ENCODE results near the gene RAB7B. TPM values are rescaled to one million over a fixed set of nuclear protein-coding genes. Genes with fewer than 3 reads are reported as not detected.
A peak's percentile ranks its signal among the peaks of the same experiment; 100 is the strongest.

Gene RAB7B
- total and polyA plus RNA-seq, 9 donors, result 0.12 to 11.5 (median 3.6) TPM

DNA sequence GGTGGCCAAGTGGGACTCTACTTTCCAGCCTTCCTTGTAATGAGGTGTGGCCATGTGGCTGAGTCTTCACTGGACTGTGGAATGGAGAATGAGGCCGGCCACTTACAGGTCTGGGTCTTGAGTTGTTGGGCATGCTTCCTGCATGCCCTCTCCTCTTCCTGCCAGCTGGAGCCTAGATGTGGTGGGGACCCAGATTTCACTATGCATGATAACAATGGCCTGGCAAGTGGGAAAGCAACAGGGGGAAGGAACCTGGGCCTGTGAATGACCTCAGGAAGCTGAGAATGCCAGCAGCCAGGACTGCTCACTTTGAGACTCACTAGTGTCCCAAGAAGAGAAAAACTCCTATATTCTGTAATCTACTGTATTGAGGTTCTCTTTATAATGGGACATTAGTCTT is 51.4 kb downstream of the RAB7B start:
- no peaks in the 10 kb centered on the region for H3K27me3 ChIP-seq
- no peak overlapping the region for H3K4me3 ChIP-seq
- DNase-seq, result no peak
- H3K4me1 ChIP-seq (ENCODE audit: insufficient read depth), result no peaks in the 10 kb centered on the region
- intact Hi-C loops (cut with DNase I), result no loop called here
- no peak overlapping the region for H3K27ac ChIP-seq
- TF ChIP-seq POLR2A (IDR thresholded peaks at IDR 0.05) (no peak), EP300 (IDR thresholded peaks at IDR 0.05) (no peak)
- TF ChIP-seq, protein P1, sequence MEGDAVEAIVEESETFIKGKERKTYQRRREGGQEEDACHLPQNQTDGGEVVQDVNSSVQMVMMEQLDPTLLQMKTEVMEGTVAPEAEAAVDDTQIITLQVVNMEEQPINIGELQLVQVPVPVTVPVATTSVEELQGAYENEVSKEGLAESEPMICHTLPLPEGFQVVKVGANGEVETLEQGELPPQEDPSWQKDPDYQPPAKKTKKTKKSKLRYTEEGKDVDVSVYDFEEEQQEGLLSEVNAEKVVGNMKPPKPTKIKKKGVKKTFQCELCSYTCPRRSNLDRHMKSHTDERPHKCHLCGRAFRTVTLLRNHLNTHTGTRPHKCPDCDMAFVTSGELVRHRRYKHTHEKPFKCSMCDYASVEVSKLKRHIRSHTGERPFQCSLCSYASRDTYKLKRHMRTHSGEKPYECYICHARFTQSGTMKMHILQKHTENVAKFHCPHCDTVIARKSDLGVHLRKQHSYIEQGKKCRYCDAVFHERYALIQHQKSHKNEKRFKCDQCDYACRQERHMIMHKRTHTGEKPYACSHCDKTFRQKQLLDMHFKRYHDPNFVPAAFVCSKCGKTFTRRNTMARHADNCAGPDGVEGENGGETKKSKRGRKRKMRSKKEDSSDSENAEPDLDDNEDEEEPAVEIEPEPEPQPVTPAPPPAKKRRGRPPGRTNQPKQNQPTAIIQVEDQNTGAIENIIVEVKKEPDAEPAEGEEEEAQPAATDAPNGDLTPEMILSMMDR (IDR thresholded peaks at IDR 0.05), result no peak
- H3K9me3 ChIP-seq, result no peaks in the 10 kb centered on the region
- H3K36me3 ChIP-seq, result no peaks in the 10 kb centered on the region
- WGBS, 3 donors, result 83 to 92% (median 92%) methylated on average over 1 of the region's 1 CpG

DNA sequence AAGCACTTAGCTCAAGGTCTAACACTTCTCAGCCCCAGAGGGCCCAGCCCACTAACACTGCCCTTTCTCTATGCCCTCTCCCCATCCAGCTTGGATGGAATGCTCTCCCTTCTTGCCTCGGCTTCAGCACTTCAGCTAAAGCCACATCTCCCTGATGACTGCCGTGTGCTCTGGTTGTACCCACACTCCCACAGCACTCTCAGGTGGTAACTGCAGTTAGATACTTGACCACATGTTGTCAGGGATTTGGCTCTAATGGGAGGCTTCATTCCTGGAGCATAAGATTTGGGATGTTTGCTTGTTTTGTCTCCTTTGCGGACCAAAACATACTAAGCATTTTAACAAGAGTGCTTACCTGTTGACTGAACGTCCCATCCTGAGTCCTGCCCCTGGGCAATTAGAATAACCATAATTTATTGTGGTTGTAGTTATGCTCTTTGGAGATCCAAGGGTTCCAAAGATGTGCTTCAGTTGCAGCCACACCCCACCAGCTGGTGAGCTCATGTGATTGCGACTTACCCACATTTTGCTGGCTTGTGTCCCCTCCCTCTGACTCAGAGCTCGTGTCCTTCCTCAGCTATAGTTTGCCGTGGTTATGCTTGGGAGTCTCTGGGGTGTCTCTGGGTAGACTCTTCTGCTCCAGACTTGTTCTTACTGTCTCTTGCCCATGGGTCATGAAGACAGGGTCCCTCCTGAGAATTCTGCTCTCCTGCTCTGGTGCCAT is 52.2 kb downstream of the RAB7B start:
- Histone ChIP-seq H3K36me3 (no peaks in the 10 kb centered on the region), H3K27ac (no peak overlapping the region), H3K27me3 (no peaks in the 10 kb centered on the region), H3K4me1 (ENCODE audit: insufficient read depth) (no peaks in the 10 kb centered on the region), H3K4me3 (no peak overlapping the region), H3K9me3 (no peaks in the 10 kb centered on the region)
- DNase-seq, result no peak
- whole genome bisulfite sequencing, 3 donors, result 78 to 86% (median 83%) methylated on average over 7 of the region's 7 CpGs
- intact Hi-C loops (cut with DNase I), result no loop called here
- TF ChIP-seq, protein P1 (IDR thresholded peaks at IDR 0.05), result no peak
- no peak for TF ChIP-seq POLR2A (IDR thresholded peaks at IDR 0.05)
- no peak for TF ChIP-seq EP300 (IDR thresholded peaks at IDR 0.05)

DNA sequence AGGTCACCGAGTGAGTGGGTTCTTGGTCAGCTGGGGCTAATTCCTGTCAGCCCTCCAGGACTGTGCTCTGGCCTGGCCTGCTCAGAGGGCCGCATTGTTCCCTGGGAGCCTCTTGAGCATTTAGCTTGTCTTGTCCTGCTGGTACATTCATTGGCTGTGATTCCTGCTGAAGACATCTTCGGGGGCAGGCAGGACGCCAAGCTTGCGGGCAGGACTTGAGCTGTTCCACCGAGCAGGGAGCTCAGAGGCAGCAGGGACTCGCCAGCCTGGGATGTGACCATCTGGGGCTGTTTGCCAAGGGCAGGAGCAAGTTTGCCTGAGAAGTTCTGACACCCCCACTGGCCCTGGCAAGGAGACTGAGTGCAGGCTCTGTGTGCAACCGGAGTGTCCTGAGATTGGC is 52.9 kb downstream of the RAB7B start:
- TF ChIP-seq EP300 (IDR thresholded peaks at IDR 0.05) (no peak), POLR2A (IDR thresholded peaks at IDR 0.05) (no peak)
- TF ChIP-seq, protein P1 (IDR thresholded peaks at IDR 0.05), result no peak
- Histone ChIP-seq H3K27ac (no peak overlapping the region), H3K36me3 (no peaks in the 10 kb centered on the region), H3K4me3 (no peak overlapping the region), H3K27me3 (no peaks in the 10 kb centered on the region), H3K9me3 (no peaks in the 10 kb centered on the region), H3K4me1 (ENCODE audit: insufficient read depth) (no peaks in the 10 kb centered on the region)
- DNase-seq, result peak in 1 of 5 donors; percentile 38
- WGBS, 3 donors, result 79 to 87% (median 86%) methylated on average over 6 to 8 of the region's 8 CpGs
- intact Hi-C loops (cut with DNase I), result no loop called here

DNA sequence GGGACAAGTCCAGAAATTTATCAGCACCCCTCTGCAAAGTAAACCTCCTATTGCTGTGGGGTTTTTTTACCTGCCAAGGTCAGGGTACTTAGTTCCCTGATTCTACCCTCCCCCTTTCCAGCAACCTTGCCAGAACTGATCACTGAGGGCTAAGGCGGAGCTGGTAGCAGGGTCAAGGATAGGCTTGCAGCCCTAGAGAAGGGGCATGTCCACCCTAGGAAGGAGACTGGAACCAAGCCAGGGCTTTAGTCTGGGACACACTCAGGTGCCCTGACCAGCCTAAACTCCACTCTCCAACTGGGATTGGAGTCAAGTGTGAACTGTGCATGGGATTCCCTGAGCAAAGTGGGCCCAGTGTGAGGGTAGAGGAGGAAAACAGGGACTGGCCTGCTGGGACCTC is 53.4 kb downstream of the RAB7B start:
- no peak for DNase-seq
- WGBS, 3 donors, result 89 to 100% (median 92%) methylated on average over 1 of the region's 1 CpG
- TF ChIP-seq POLR2A (IDR thresholded peaks at IDR 0.05) (no peak), EP300 (IDR thresholded peaks at IDR 0.05) (no peak)
- TF ChIP-seq, protein P1 (IDR thresholded peaks at IDR 0.05), result no peak

More for the DNA sequence above, 53.4 kb downstream of the RAB7B start:
- Histone ChIP-seq H3K36me3 (no peaks in the 10 kb centered on the region), H3K27ac (no peak overlapping the region), H3K4me1 (ENCODE audit: insufficient read depth) (no peaks in the 10 kb centered on the region), H3K4me3 (no peak overlapping the region), H3K27me3 (no peaks in the 10 kb centered on the region), H3K9me3 (no peaks in the 10 kb centered on the region)
- intact Hi-C loops (cut with DNase I), result no loop called here

Measured in ovary (tissue), 9 donors.